ENCODE data around the gene PM20D1. TPM values are rescaled to one million over a fixed set of nuclear protein-coding genes. Genes with fewer than 3 reads are reported as not detected.
A peak's percentile ranks its signal among the peaks of the same experiment; 100 is the strongest.
"Not testable (repeated sequence)": the region's sequence is repeated elsewhere in the genome, so short reads cannot be mapped to it uniquely, and the experiment has no call there.

Gene PM20D1, protein sequence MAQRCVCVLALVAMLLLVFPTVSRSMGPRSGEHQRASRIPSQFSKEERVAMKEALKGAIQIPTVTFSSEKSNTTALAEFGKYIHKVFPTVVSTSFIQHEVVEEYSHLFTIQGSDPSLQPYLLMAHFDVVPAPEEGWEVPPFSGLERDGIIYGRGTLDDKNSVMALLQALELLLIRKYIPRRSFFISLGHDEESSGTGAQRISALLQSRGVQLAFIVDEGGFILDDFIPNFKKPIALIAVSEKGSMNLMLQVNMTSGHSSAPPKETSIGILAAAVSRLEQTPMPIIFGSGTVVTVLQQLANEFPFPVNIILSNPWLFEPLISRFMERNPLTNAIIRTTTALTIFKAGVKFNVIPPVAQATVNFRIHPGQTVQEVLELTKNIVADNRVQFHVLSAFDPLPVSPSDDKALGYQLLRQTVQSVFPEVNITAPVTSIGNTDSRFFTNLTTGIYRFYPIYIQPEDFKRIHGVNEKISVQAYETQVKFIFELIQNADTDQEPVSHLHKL
- total RNA-seq (2014; rRNA removed; shearing (Covaris generic); ENCODE audit: low replicate concordance): not detected in 2 replicates

DNA sequence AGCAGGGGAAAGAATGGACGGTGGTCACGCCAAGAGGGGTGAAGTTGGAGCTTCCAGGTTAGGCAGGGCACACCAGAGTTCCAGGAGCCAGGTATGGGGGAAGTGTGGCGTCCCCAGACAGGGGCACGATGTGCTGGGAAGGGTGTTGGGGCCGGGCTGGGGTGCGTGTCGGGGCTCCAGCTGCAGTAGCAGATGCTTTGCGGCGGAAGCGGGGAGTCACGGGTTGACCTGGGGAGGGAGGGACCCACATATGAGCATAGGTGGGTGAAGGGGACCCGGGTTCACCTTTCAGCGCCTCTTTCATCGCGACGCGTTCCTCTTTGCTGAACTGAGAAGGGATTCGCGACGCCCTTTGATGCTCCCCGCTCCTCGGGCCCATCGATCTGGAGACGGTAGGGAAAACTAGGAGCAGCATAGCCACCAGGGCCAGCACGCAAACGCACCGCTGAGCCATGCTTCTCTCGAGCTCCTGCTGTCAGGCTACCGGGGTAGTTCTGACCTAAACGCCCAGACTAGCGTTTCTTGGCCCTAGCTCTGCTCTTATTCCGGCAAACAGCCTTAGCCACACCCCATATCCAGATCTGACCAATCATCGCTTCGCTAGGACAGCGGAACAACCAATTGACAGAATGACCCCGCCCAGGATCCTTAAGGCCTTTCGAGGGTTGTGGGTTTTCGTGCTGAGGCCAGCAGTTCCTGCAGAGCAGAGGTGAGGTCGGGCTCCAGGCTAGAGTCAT, at the start of gene PM20D1:
TSS of gene PM20D1 (minus strand) at position 514 of the 737 bp plus-strand sequence. CDS start at position 454, 60 bp downstream.
- Histone ChIP-seq H3K27me3 (no peaks in the 10 kb centered on the region), H3K4me3 (no peak within 1 kb of the TSS), H3K9me3 (peaks cover 5% of the 10 kb centered on the region; the same call in 1 of the 2 replicates), H3K36me3 (peaks cover 6% of the 10 kb centered on the region; the same call in 1 of the 2 replicates)
- no peak for DNase-seq

DNA sequence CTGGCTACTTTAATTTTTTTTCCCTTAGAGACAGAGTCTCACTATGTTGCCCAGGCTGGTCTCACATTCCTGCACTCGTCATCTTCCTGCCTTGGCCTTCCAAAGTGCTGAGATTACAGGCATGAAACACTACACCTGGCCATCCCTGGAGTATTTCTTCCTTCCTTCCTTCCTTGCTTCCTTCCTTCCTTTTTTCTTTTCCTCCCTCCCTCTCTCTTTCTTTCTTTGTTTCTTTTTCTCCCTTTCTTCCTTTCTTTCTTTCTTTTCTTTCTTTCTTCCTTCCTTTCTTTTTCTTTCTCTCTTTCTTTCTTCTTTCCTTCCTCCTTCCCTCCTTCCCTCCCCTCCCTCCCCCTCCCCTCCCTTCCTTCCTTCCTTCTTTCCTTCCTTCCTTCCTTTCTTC, 46.4 kb upstream of the PM20D1 start:
- Histone ChIP-seq H3K27me3 (no peaks in the 10 kb centered on the region), H3K9me3 (peaks cover 27% of the 10 kb centered on the region), H3K36me3 (peaks cover 15% of the 10 kb centered on the region), H3K4me3 (no peak overlapping the region)
- no peak for DNase-seq

DNA sequence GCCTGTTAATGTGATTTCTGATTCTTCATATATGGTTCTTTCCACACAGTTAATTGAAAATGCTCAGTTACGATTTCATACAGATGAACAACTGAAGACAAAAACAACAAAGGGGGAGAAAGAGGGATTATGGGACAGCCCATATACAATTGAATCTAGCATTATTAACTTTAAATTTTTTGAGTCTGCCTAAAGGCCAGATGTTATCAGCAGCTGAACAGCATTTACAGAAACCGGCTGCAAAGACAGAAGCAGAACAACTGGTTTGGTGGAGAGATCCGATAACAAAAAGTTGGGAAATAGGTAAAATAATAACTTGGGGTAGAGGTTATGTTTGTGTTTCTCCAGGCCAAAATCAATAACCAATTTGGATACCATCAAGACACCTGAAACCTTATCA, 44.2 kb upstream of the PM20D1 start:
- H3K36me3 ChIP-seq: peaks cover 15% of the 10 kb centered on the region
- DNase-seq, H3K4me3 ChIP-seq, H3K27me3 ChIP-seq: not testable (repeated sequence)
- peaks cover 21% of the 10 kb centered on the region for H3K9me3 ChIP-seq

DNA sequence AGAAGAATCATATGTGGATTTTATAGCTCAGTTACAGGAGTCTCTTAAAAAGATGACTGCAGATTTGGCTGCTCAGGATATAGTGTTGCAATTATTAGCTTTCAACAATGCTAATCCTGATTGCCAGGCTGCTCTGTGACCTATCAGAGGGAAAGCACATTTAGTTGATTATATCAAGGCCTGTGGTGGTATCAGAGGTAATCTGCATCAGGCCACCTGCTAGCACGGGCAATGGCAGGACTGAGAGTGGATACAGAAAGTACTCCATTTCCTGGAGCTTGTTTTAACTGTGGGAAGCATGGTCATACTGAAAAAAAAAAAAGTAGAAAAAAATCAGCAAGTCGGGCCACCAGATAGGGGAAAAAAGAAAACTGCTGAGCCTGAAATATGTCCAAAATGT, 42.2 kb upstream of the PM20D1 start:
- H3K36me3 ChIP-seq: peaks cover 12% of the 10 kb centered on the region; the same call in 1 of the 2 replicates
- H3K4me3 ChIP-seq, DNase-seq, H3K27me3 ChIP-seq: not testable (repeated sequence)
- peaks cover 15% of the 10 kb centered on the region for H3K9me3 ChIP-seq

DNA sequence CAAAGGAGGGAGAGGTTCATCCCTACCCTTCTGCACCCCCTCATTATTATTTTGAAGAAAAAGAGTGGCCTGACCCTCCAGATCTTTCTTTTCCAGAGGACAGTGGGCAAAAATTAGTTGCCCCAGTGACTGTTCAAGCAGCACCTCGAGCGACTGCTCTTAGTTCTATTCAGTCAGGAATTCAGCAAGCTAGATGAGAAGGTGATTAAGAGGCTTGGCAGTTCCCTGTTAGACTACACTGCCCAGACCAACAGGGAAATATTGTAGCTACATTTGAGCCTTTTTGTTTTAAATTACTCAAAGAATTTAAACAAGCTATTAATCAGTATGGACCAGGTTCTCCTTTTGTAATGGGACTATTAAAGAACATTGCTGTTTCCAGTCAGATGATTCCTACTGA, 41.5 kb upstream of the PM20D1 start:
- DNase-seq: not testable (repeated sequence)

DNA sequence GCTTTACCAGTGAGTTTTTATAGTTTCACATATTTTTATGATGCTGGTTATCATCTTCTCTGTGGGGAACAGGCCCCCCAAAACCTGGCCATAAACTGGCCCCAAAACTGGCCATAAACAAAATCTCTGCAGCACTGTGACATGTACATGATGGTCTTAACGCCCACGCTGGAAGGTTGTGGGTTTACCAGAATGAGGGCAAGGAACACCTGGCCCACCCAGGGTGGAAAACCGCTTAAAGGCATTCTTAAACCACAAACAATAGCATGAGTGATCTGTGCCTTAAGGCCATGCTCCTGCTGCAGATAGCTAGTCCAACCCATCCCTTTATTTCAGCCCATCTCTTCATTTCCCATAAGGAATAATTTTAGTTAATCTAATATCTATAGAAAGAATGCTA, 40.7 kb upstream of the PM20D1 start:
- not testable (repeated sequence) for DNase-seq

More for the DNA sequence above, 41.5 kb upstream of the PM20D1 start:
- H3K27me3 ChIP-seq, H3K4me3 ChIP-seq: not testable (repeated sequence)
- H3K36me3 ChIP-seq: peaks cover 12% of the 10 kb centered on the region; the same call in 1 of the 2 replicates
- H3K9me3 ChIP-seq: peaks cover 14% of the 10 kb centered on the region

DNA sequence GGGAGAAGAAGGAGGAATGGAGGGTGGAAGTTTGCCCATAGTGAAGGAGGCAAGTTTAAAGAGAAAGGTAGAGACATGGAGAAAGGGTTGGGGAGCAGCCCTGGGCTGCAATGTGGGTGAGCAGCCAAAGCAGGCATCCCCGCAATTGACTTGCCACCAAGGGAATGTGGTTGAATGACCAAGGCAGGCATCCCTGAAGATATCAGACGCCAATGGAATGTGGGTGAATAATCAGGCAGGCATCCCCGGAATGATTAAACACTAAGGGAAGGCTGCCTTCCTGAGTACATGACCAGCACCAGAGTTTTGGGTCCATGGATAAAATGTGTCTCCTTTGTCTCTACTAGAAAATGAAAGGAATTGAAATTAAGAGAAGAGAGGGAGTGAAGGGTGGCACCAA, 39.8 kb upstream of the PM20D1 start:
- not testable (repeated sequence) for H3K36me3 ChIP-seq, H3K27me3 ChIP-seq, H3K4me3 ChIP-seq
- H3K9me3 ChIP-seq: peaks cover 14% of the 10 kb centered on the region
- peak; percentile 87 for DNase-seq

More for the DNA sequence above, 40.7 kb upstream of the PM20D1 start:
- not testable (repeated sequence) for H3K27me3 ChIP-seq, H3K4me3 ChIP-seq
- H3K36me3 ChIP-seq: peaks cover 12% of the 10 kb centered on the region; the same call in 1 of the 2 replicates
- H3K9me3 ChIP-seq: peaks cover 14% of the 10 kb centered on the region

DNA sequence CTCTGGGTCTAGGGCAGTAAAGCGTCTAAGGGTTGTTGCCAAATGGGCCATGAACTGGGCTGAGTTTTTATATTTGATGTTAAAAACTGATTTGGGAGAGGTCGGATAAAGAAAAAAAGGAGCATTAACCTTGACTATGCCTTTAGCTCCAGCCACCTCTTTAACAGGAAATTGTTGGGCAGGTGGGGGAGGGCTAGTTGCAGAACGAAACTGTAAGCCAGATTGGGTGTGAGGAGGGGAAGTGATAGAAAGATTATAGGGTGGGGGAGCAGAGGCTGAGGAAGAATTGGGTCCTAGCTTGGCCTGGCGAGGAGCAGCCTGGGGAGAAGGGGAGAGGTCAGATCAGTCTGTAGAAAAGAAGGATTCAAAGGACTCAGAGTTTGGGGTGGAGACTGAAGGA, 39.1 kb upstream of the PM20D1 start:
- H3K4me3 ChIP-seq, H3K27me3 ChIP-seq, H3K36me3 ChIP-seq, DNase-seq: not testable (repeated sequence)
- H3K9me3 ChIP-seq: peaks cover 15% of the 10 kb centered on the region

DNA sequence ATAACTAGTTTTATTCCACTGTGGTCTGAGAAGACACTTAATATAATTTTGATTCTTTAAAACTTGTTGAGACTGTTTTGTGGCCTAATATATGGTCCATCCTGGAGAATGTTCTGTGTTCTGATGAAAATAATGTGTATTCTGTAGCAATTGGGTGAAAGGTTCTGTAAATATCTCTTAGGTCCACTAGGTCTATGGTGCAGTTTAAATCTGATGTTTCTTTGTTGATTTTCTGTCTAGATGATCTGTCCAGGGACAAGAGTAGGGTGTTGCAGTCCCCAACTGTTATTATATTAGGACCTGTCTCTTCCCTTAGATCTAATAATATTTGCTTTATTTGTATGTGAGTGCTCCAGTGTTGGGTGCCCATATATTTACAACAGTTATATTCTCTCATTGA, 33.9 kb upstream of the PM20D1 start:
- DNase-seq: no peak
- H3K9me3 ChIP-seq: peaks cover 2% of the 10 kb centered on the region; the same call in 1 of the 2 replicates
- no peak overlapping the region for H3K4me3 ChIP-seq
- no peaks in the 10 kb centered on the region for H3K36me3 ChIP-seq
- no peaks in the 10 kb centered on the region for H3K27me3 ChIP-seq

DNA sequence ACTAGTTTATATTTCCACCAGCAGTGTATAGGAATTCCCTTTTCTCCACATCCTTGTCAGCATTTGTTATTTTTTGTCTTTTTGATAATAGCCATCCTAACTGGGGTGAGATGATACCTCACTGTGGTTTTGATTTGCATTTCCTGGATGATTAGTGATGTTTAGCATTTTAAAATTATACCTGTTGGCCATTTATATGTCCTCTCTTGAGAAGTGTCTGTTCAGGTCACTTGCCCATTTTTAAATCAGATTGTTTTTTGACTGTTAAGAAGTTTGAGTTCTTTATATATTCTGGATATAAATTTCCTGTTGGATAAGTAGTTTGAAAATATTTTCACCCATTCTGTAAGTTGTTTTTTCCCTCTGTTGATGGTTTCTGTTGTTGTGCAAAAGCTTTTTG, 31.0 kb upstream of the PM20D1 start:
- H3K36me3 ChIP-seq: no peaks in the 10 kb centered on the region
- DNase-seq: no peak
- no peak overlapping the region for H3K4me3 ChIP-seq
- peaks cover 4% of the 10 kb centered on the region; the same call in 1 of the 2 replicates for H3K9me3 ChIP-seq
- no peaks in the 10 kb centered on the region for H3K27me3 ChIP-seq

DNA sequence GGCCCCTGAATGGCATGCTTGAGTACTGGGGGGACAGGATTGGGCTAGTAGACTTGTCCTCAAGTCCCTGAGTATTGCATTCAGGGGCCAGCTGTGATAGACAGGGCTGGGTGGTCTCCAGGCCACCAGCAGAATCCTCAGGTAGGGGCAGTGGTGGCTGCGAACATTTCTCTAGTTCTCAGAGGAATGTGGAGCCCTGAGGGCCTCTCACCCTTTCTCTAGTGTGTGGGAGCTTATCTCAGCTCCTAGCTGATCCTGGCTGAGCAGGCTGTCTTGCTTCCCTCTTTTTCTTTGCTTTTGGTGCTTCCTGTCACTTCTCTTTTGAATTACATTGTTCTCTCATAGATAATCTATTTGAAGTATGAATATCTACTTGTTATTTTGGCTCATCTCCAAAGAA, 30.0 kb upstream of the PM20D1 start:
- no peaks in the 10 kb centered on the region for H3K27me3 ChIP-seq

DNA sequence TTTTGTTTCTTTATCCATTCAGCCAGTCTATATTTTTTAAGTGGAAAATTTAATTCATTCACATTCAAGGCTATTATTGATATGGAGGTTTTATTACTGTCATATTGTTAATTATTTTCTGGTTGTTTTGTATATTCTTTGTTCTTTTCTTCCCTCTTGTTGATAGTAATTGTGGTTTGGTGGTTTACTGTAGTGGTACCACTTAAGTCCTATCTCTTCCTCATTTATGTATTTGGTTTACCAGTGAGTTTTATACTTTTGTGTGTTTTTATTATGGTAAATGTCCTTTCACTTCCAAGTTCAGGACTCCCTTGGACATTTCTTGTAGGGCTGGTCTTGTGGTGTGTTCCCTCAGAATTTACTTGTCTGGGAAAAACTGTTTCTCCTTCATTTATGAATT, 28.1 kb upstream of the PM20D1 start:
- Histone ChIP-seq H3K36me3 (no peaks in the 10 kb centered on the region), H3K4me3 (no peak overlapping the region), H3K9me3 (peaks cover 5% of the 10 kb centered on the region), H3K27me3 (no peaks in the 10 kb centered on the region)
- no peak for DNase-seq

More for the DNA sequence above, 30.0 kb upstream of the PM20D1 start:
- DNase-seq: no peak
- H3K36me3 ChIP-seq: no peaks in the 10 kb centered on the region
- H3K9me3 ChIP-seq: peaks cover 4% of the 10 kb centered on the region; the same call in 1 of the 2 replicates
- H3K4me3 ChIP-seq: no peak overlapping the region

DNA sequence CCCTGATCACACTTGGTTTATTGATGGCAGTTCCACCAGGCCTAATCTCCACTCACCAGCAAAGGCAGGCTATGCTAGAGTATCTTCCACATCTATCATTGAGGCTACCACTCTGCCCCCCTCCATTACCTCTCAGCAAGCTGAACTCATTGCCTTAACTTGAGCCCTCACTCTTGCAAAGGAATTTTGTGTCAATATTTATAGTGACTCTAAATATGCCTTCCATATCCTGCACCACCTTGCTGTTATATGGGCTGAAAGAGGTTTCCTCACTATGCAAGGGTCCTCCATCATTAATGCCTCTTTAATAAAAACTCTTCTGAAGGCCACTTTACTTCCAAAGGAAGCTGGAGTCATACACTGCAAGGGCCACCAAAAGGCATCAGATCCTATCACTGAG, 23.2 kb upstream of the PM20D1 start:
- H3K9me3 ChIP-seq, H3K4me3 ChIP-seq, H3K36me3 ChIP-seq, DNase-seq, H3K27me3 ChIP-seq: not testable (repeated sequence)

DNA sequence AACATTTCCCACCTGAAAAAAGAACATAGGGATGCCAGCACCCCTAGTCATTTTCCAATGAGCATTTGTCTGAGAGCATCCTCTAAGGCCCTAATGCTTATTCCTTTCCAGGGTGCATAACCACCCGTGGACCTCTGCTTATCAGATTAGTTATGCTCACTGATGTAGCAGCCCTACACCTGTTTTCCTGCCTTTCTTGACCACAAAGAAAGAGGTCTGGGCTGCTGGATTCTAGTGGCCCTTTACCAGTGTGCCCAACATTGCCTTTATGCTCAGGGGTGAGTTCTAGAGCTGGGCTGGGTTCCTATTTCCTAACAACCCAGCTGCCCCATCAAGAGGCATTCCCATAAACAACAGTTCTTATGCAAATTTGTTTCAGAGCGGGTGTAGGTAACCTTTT, 20.3 kb upstream of the PM20D1 start:
- Histone ChIP-seq H3K9me3 (peaks cover 6% of the 10 kb centered on the region; the same call in 1 of the 2 replicates), H3K4me3 (no peak overlapping the region), H3K36me3 (no peaks in the 10 kb centered on the region), H3K27me3 (no peaks in the 10 kb centered on the region)
- no peak for DNase-seq

DNA sequence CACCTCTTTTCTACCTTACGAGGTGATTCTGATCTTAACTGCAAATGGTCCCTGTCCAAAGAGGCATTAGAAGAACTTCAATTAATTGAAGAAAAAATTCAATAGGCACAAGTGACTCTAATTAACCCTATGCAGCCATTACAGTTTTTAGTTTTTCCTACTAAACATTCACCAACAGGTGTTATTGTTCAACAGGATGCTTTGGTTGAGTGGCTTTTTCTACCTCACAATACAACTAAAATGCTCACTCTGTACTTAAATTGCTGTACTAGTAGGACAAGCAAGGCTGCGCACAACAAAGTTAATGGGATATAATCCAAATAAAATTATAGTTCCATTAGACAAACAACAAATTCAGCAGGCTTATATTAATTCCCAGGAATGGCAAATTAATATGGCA, 11.6 kb upstream of the PM20D1 start:
- peaks cover 7% of the 10 kb centered on the region; the same call in 1 of the 2 replicates for H3K36me3 ChIP-seq
- H3K9me3 ChIP-seq: no peaks in the 10 kb centered on the region; the same call in 1 of the 2 replicates
- DNase-seq: no peak
- no peak overlapping the region for H3K4me3 ChIP-seq
- H3K27me3 ChIP-seq: no peaks in the 10 kb centered on the region

DNA sequence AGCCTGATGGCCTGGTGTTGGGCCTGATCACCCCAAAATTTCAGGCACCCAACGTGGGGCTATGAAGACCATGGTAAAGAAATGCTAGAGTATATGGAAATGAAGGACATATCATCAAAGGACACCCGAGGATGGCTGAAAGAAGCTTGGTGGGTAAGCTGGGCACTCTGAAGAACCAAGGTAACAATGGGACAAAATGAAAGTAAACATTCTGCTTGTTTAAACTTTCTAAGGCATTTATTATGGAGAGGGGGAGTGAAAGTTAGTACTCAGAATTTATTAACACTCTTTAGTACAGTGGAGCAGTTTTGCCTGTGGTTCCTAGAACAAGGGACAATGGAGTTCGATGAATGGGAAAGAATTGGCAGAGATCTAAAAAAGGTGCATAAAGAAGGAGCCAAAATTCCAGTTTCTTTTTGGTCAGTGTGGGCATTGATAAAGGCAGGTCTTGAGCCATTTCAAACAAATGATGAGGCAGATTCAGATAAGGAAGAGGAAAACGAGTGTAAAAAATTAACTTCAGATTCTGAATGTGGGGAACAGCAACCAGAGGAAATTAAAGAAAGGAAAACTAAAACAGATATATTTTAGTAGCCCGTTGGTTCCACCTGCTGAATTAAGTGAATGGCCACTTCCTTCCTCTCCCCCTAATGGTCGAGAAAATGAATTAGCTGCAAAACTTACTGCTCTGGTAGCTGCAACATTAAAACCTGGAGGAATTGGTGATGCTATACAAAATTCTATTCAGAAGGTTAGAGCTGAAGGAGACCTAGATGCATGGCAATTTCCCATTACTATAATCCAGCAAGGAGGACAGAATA, 8.4 kb upstream of the PM20D1 start:
- Histone ChIP-seq H3K27me3 (no peaks in the 10 kb centered on the region), H3K36me3 (no peaks in the 10 kb centered on the region), H3K4me3 (no peak overlapping the region), H3K9me3 (peaks cover 4% of the 10 kb centered on the region)
- DNase-seq: no peak

All from MG63 (cell line).